Activated T-cell treated with anti-CD3 and anti-CD28 coated beads for 48 hours (primary cell): Measurements from ENCODE around the gene RLN3.

Experiments used
- DNase-seq: peaks from one replicate; pipeline ENCODE4 v3.0.0-alpha.2; 2020; ENCODE audit warnings: low read depth

RLN3 gene

GRCh38 chr19:14054721-14055120 lies 26.8 kb downstream of the RLN3 start:
- no peak for DNase-seq

- DNase-seq = no peak
Observed at GRCh38 chr19:14055396-14055795, 27.4 kb downstream of the RLN3 start.

DNA sequence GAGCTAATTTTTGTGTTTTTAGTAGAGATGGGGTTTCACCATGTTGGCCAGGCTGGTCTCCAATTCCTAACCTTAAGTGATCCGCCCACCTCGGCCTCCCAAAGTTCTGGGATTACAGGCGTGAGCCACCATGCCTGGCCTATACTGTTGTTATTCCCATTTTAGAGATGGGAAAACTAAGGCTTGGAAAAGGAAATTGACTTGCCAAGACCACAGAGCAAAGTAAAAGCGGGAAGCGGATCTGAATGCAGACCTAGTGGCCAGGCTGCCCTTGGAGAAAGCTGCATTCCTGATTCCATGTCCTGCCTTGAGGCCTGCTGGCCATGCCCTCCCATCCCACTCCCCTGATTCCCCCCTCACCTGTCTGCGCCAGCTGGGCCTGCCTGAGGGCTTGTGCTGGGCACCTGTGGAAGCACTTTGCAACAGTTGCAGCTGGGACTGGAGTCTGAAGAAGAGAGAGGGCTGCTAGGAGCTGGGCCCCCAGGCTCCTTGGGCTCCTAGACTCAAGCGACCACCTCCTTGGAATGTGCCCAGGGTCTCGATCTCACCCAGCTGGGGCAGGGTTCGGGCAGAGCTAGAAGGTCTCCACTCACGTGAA lies 28.2 kb downstream of the RLN3 start:
- DNase-seq = no peak

GRCh38 chr19:14056741-14057356 lies 28.9 kb downstream of the RLN3 start:
- DNase-seq = no peak

- DNase-seq = no peak
Observed at GRCh38 chr19:14058182-14059092, 30.5 kb downstream of the RLN3 start.

DNA sequence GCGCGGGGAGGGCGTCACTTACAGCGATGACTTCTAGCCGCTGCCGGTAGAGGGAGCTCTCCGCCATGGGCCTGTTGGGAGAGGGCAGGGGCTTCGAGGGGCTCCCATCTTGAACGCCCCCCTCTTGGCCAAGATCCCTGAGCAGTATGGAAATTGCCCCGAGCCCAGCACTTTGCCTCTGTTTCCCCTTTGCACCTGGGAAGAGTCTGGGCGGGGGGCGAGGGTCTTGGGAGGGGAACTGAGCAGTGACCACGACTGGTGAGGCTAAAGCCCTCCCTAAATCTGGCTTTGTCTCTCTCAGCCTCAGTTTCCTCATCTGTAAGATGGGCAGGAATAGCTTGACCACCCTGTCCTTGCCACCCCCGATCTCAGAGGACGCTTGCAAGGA lies 31.1 kb downstream of the RLN3 start:
- DNase-seq = peak; percentile 50

GRCh38 chr19:14059652-14060155 lies 31.8 kb downstream of the RLN3 start:
- DNase-seq = no peak

DNA sequence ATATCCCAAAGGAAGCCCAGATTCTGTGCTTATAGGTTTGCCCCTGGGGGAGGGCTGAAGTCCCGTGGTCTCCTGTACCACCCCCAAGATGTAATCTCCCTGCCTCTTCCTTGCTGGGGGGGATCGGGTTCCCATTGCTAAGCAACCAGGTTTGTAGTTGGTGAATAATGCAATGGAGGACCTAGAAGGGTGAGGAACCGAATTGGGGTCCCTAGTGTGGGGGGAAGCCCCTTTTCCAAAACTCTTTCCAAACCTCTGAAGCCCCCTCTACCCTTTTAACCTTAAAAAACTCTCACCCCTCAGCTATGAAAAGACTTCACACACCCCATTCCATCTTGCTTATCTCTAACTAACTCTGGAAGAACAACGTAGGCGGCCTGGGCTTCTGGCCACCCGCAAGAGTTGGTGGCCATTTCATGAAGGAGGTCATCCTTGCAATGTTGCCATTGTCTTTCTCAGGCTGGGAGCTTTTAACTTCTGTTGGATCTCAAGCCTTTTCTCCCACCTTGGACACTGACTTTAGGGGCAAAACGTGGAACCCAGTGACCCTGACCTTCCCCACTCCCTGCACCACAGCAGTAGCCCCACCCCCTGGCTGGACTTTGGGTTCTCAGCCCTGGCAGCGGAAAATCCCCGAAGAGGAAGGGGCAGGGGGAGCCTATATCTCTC lies 33.3 kb downstream of the RLN3 start:
- DNase-seq = no peak

- no peak for DNase-seq
Observed at GRCh38 chr19:14061751-14062557, 34.0 kb downstream of the RLN3 start, which contains the start of gene PALM3. Gene PALM3 (minus strand): TSS chr19:14062076. CDS start chr19:14061980, 96 bp downstream.

GRCh38 chr19:14062558-14062855 lies 34.6 kb downstream of the RLN3 start:
- DNase-seq = no peak

- no peak for DNase-seq
Observed at GRCh38 chr19:14063105-14063504, 35.2 kb downstream of the RLN3 start.

- DNase-seq = no peak
Observed at GRCh38 chr19:14066134-14066533, 38.2 kb downstream of the RLN3 start.

DNA sequence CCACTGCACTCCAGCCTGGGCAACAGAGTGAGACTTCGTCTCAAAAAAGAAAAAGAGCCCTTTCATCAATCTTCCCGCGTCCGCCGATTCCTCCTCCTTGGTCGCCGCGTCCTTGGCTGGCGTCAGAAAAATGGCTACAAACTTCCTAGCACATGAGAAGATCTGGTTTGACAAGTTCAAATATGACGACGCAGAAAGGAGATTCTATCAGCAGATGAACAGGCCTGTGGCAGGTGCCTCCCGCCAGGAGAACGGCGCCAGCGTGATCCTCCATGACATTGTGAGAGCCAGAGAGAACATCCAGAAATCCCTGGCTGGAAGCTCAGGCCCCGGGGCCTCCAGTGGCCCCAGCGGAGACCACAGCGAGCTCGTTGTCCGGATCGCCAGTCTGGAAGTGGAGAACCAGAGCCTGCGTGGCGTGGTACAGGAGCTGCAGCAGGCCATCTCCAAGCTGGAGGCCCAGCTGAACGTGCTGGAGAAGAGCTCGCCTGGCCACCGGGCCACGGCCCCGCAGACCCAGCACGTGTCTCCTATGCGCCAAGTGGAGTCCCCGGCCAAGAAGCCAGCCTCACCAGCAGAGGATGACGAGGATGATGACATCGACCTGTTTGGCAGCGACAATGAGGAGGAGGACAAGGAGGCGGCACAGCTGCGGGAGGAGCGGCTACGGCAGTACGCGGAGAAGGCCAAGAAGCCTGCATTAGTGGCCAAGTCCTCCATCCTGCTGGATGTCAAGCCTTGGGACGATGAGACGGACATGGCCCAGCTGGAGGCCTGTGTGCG lies 42.5 kb downstream of the RLN3 start:
- no peak for DNase-seq

- DNase-seq = peak; percentile 42
Observed at GRCh38 chr19:14072535-14073260, 44.8 kb downstream of the RLN3 start, which contains the start of gene MISP3. Gene MISP3 (plus strand): TSS chr19:14072786. CDS start chr19:14073310, 524 bp downstream.

GRCh38 chr19:14073261-14073924 lies 45.4 kb downstream of the RLN3 start:
- DNase-seq = peak; percentile 79

- peak; percentile 23 for DNase-seq
Observed at GRCh38 chr19:14073925-14074838, 46.2 kb downstream of the RLN3 start.

- DNase-seq = no peak
Observed at GRCh38 chr19:14078411-14078810, 50.5 kb downstream of the RLN3 start.
